Gastrocnemius medialis (tissue), 4 donors: ENCODE measurements around the gene PHACTR3.

Experiments
- CTCF ChIP-seq, 5 experiments: fragments of 450-650 bp in 3 of 5; fragments of 200-600 bp in 2 of 5; sonication (generic) in 2 of 5; IDR thresholded peaks in 4 of 5; conservative IDR thresholded peaks in 1 of 5; 1 replicate in 4 of 5; 2 replicates in 1 of 5; pipeline ENCODE4 v1.5.1; 2016 to 2019; ENCODE audit warnings: antibody characterized with exemption in 5 of 5, mild to moderate bottlenecking in 3 of 5, moderate library complexity in 3 of 5
- POLR2A ChIP-seq, 2 donors: fragments of 450-650 bp; IDR thresholded peaks; one replicate each; pipeline ENCODE4 v1.6.1; 2017; ENCODE audit warnings: antibody characterized with exemption in 2 of 2, mild to moderate bottlenecking in 2 of 2, moderate library complexity in 2 of 2

- TF ChIP-seq POLR2A (IDR thresholded peaks at IDR 0.05) (no peak), CTCF (IDR thresholded peaks at IDR 0.05 in 4 of 5, conservative IDR thresholded peaks at IDR 0.05 in 1 of 5) (no peak)
These were observed 60.1 kb downstream of the PHACTR3 start for GRCh38 chr20:59664421-59664941.
